Measurements from ENCODE around the gene SPRYD7.

GRCh38 chr13:49927755-49928154 lies 8.4 kb downstream of the SPRYD7 start:
- TF ChIP-seq CTCF (conservative IDR thresholded peaks at IDR 0.05; ENCODE audit: low read depth, low read length) (no peak), EZH2phosphoT487 (IDR thresholded peaks at IDR 0.05; ENCODE audit: borderline replicate concordance, low read length) (no peak)

Measured in PC-3 (cell line).